Measurements from ENCODE around the gene ZNRF2. TPM values are rescaled to one million over a fixed set of nuclear protein-coding genes. Genes with fewer than 3 reads are reported as not detected.

The ZNRF2 gene
- total RNA-seq, 6 donors from 2014 or later, result 20.2 to 44.1 (median 27.1) TPM

DNA sequence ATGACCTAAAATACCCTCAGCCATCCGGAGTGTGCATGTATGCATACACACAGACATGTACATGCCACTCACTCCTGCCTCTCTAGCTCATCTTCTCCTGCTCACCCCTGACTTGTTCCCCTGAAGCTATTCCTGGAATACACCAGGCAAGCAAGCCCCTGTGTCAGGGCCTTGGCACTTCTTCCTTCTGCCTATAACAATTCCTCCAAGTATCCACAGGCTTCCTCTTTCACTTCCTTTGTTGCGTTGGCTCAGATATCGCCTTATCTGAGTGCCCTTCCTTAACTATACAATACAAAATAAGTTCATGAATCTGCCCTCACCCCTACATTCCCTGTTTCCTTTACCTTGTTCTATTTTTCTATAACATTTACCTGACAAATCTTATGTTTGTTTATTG lies 105.4 kb downstream of the ZNRF2 start:
- H3K27me3 ChIP-seq, result no peaks in the 10 kb centered on the region
- no peaks in the 10 kb centered on the region for H3K9me3 ChIP-seq
- no peak overlapping the region for H3K4me3 ChIP-seq
- H3K36me3 ChIP-seq, result no peaks in the 10 kb centered on the region
- TF ChIP-seq EP300 (IDR thresholded peaks at IDR 0.05) (no peak), POLR2A (IDR thresholded peaks at IDR 0.05) (no peak), POLR2AphosphoS5 (IDR thresholded peaks at IDR 0.05) (no peak)
- TF ChIP-seq, protein P1, sequence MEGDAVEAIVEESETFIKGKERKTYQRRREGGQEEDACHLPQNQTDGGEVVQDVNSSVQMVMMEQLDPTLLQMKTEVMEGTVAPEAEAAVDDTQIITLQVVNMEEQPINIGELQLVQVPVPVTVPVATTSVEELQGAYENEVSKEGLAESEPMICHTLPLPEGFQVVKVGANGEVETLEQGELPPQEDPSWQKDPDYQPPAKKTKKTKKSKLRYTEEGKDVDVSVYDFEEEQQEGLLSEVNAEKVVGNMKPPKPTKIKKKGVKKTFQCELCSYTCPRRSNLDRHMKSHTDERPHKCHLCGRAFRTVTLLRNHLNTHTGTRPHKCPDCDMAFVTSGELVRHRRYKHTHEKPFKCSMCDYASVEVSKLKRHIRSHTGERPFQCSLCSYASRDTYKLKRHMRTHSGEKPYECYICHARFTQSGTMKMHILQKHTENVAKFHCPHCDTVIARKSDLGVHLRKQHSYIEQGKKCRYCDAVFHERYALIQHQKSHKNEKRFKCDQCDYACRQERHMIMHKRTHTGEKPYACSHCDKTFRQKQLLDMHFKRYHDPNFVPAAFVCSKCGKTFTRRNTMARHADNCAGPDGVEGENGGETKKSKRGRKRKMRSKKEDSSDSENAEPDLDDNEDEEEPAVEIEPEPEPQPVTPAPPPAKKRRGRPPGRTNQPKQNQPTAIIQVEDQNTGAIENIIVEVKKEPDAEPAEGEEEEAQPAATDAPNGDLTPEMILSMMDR (IDR thresholded peaks at IDR 0.05), result no peak
- DNase-seq, result no peak
- H3K27ac ChIP-seq, result no peak overlapping the region
- H3K4me1 ChIP-seq, result no peaks in the 10 kb centered on the region
- no peak for ATAC-seq (ENCODE audit: low FRiP score in 2 of 2)
- WGBS, 2 donors, result 46 to 55% methylated on average over 3 of the region's 3 CpGs

DNA sequence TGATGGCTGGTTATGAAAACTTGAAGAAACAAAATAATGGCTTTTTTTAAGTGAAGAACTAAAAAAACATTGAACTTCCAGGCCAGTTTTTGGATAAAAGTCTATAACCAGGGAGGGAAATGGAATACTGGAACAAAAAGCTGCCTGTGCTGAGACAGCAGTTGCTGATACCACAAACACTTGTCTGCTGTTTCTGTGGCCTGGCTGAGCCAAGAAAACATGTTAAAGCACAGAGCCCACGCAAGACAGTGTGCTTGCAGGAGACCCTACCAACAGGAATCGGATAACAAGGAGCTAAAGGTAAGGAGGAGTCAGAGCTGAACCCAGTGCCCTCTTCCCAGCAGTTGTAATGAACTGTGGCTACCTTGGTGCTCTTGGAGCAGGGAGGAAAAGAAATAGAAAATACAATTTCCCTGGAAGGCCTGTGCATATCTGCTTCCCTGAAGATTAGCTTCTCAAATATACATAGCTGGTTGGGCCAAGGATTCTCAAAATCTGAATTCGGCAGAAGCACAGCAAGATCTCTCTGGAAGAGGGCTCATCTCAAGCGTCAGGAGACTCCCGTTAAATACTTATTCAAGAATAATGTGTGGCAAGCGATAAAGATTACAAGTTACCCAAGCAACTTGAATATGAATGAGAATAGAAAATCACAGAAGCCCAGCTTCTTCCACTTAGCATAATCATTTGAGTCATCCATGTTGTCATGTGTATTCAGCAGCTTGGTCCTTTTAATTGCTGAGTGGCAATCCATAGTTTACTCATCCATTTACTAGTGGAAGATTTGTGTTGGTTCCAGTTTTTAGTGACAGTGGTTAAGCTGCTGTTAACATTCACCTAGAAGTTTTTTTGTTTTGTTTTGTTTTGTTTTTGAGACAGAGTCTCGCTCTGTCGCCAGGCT lies 106.6 kb downstream of the ZNRF2 start:
- no peaks in the 10 kb centered on the region for H3K36me3 ChIP-seq
- ATAC-seq (ENCODE audit: low FRiP score in 2 of 2) (no peak), DNase-seq (no peak)
- no peak for TF ChIP-seq EP300 (IDR thresholded peaks at IDR 0.05)
- no peak overlapping the region for H3K4me3 ChIP-seq
- no peaks in the 10 kb centered on the region for H3K9me3 ChIP-seq
- H3K27ac ChIP-seq, result no peak overlapping the region
- WGBS, 2 donors, result 93 to 96% methylated on average over 8 of the region's 8 CpGs
- no peaks in the 10 kb centered on the region for H3K4me1 ChIP-seq
- H3K27me3 ChIP-seq, result no peaks in the 10 kb centered on the region

DNA sequence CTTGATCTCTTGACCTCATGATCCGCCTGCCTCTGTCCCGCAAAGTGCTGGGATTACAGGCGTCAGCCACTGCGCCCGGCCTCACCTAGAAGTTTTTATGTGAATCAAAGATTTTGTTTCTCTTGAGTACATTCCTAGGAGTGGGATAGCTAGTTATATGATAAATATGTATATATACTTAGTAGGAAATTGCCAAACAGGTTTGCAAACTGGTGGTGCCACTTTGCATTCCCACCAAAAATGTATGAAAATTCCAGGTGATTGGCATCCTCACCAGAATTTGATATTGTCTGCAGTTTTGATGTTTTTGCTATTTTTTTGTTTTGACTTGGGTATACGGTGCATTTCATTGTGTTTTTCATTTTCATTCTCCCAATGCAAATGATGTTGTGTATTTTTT lies 107.4 kb downstream of the ZNRF2 start:
- Histone ChIP-seq H3K9me3 (no peaks in the 10 kb centered on the region), H3K27ac (no peak overlapping the region), H3K4me1 (no peaks in the 10 kb centered on the region), H3K27me3 (no peaks in the 10 kb centered on the region), H3K4me3 (no peak overlapping the region), H3K36me3 (no peaks in the 10 kb centered on the region)
- TF ChIP-seq POLR2A (IDR thresholded peaks at IDR 0.05) (no peak), POLR2AphosphoS5 (IDR thresholded peaks at IDR 0.05) (no peak), EP300 (IDR thresholded peaks at IDR 0.05) (no peak)
- TF ChIP-seq, protein P1 (IDR thresholded peaks at IDR 0.05), result no peak
- no peak for DNase-seq
- WGBS, 2 donors, result 84 to 92% methylated on average over 6 of the region's 6 CpGs
- ATAC-seq (ENCODE audit: low FRiP score in 2 of 2), result no peak

DNA sequence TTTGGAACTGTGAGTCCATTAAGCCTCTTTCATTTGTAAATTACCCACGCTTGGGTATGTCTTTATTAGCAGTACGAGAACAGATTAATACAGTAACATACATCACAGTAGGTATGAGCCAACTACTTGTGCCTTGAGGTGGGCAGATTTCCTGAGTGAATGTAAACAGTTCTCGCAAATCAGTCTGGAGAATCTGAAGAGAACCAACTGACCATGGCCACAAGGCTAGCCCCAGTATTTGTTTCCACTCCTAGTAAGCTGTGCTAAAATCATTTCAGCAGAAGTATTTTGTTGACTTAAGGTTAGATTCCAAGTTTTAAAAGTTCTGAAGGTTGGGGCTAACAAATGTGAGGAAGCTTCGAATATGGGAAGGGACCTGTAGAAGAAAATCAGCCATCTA lies 111.3 kb downstream of the ZNRF2 start:
- DNase-seq (no peak), ATAC-seq (ENCODE audit: low FRiP score in 2 of 2) (no peak)
- TF ChIP-seq POLR2AphosphoS5 (IDR thresholded peaks at IDR 0.05) (no peak), EP300 (IDR thresholded peaks at IDR 0.05) (no peak), POLR2A (IDR thresholded peaks at IDR 0.05) (no peak)
- TF ChIP-seq, protein P1 (IDR thresholded peaks at IDR 0.05), result no peak
- Histone ChIP-seq H3K4me3 (no peak overlapping the region), H3K27ac (no peak overlapping the region), H3K27me3 (no peaks in the 10 kb centered on the region), H3K36me3 (no peaks in the 10 kb centered on the region), H3K9me3 (no peaks in the 10 kb centered on the region), H3K4me1 (no peaks in the 10 kb centered on the region)
- WGBS, 2 donors, result 79 to 89% methylated on average over 4 of the region's 4 CpGs

DNA sequence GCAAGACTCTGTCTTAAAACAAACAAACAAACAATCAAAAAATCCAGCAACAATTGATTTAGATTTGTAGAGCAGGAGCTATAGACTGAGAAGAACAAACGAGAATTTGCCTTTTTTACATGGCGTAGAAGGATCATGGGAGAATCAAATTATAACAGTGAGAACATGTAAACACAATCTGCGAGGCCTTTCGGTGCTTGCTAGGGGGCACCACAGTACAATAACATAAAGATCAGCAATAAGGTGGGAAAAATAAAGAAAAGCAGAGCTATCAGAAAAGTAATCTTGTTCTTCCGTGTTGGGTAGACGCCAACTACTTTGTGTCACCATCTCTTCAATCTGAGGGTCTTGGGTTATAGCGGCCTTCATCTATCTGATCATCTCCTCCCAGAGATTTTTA lies 112.0 kb downstream of the ZNRF2 start:
- H3K36me3 ChIP-seq, result no peaks in the 10 kb centered on the region
- no peaks in the 10 kb centered on the region for H3K4me1 ChIP-seq
- TF ChIP-seq POLR2AphosphoS5 (IDR thresholded peaks at IDR 0.05), result no peak
- TF ChIP-seq, protein P1 (IDR thresholded peaks at IDR 0.05), result no peak
- no peak for TF ChIP-seq EP300 (IDR thresholded peaks at IDR 0.05)
- no peak for TF ChIP-seq POLR2A (IDR thresholded peaks at IDR 0.05)
- 81 to 82% methylated on average over 7 of the region's 7 CpGs for WGBS, 2 donors
- no peaks in the 10 kb centered on the region for H3K27me3 ChIP-seq
- DNase-seq, result no peak
- no peak overlapping the region for H3K27ac ChIP-seq
- no peak for ATAC-seq (ENCODE audit: low FRiP score in 2 of 2)
- no peak overlapping the region for H3K4me3 ChIP-seq
- H3K9me3 ChIP-seq, result no peaks in the 10 kb centered on the region
